Thoracic aorta (tissue), 2 donors: ENCODE data around the gene KRT28. TPM values are rescaled to one million over a fixed set of nuclear protein-coding genes. Genes with fewer than 3 reads are reported as not detected.

Source experiments
- ATAC-seq: fragments of 150-250 bp; one replicate; pipeline ENCODE4 v1.8.0; 2017; ENCODE audit warnings: low read depth; ENCODE audit not compliant: insufficient number of reproducible peaks, low FRiP score
- DNase-seq: peaks from one replicate; pipeline ENCODE4 v3.0.0-alpha.2; 2020; ENCODE audit warnings: low spot score
- H3K27ac ChIP-seq, 2 donors: fragments of 200-600 bp; sonication (generic); 1 replicate in 1 of 2; 2 replicates in 1 of 2; pipeline ENCODE4 v1.5.1; 2016; ENCODE audit warnings: mild to moderate bottlenecking in 2 of 2, moderate library complexity in 2 of 2
- H3K27me3 ChIP-seq: fragments of 200-600 bp; sonication (generic); replicated peaks from 2 replicates; pipeline ENCODE4 v1.6.0; 2016; ENCODE audit warnings: mild to moderate bottlenecking; ENCODE audit not compliant: insufficient read depth
- H3K36me3 ChIP-seq: fragments of 200-600 bp; sonication (generic); one replicate; pipeline ENCODE4 v1.5.1; 2016
- H3K4me1 ChIP-seq, 2 donors: fragments of 200-600 bp; sonication (generic); 1 replicate in 1 of 2; 2 replicates in 1 of 2; pipeline versions ENCODE4 v1.5.1 to v1.6.0; 2016; ENCODE audit warnings: low read depth in 2 of 2, mild to moderate bottlenecking in 1 of 2; ENCODE audit not compliant: control insufficient read depth in 1 of 2
- H3K4me3 ChIP-seq: fragments of 200-600 bp; sonication (generic); 2 replicates; pipeline ENCODE4 v1.5.1; 2016; ENCODE audit warnings: mild to moderate bottlenecking
- H3K9me3 ChIP-seq: fragments of 200-600 bp; sonication (generic); 2 replicates; pipeline ENCODE4 v1.5.1; 2016
- total RNA-seq, 2 donors: library from RNA; depleted of rRNA; stranded (reverse); fragments of >200 nt; gene quantifications; one replicate each; pipeline versions ENCODE4 v1.1.0 to v1.2.3, GENCODE V29; 2016
- TF ChIP-seq, protein P1 (sequence below): fragments of 200-600 bp; sonication (generic); IDR thresholded peaks from one replicate; pipeline ENCODE4 v1.5.1; 2019; ENCODE audit warnings: antibody characterized with exemption

Gene KRT28
- total RNA-seq, 2 donors from 2014 or later = not detected

DNA sequence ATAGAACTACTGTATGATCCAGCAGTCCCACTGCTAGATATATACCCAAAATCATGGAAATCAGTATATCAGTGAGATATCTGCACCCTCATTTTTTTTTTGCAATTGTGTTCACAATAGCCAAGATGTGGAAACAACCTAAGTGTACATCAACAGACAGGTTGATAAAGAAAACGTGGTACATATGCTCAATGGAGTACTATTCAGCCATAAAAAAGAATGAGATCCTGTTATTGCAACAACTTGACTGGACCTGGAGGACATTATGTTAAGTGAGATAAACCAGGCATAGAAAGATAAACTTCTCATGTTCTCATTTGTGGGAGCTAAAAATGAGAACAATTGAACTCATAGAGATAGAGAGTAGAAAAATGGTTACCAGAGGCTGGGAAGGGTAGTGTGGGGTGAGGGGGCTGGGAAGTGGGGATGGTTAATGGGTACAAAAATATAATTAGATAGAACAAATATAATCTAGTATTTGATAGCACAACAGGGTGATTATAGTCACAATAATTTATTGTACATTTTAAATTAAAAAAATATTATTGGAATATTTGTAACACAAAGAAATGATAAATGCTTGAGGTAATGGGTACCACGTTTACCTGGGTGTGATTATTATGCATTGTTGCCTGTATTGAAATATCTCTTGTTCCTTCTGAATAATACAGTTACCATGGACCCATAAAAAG is 30.5 kb upstream of the KRT28 start:
- Histone ChIP-seq H3K4me1 (peaks cover 20 to 62% of the 10 kb centered on the region in 2 donors), H3K27me3 (no peaks in the 10 kb centered on the region), H3K27ac (no peak overlapping the region), H3K9me3 (no peaks in the 10 kb centered on the region), H3K4me3 (no peak overlapping the region), H3K36me3 (no peaks in the 10 kb centered on the region)
- no peak for ATAC-seq
- no peak for DNase-seq
- TF ChIP-seq, protein P1, sequence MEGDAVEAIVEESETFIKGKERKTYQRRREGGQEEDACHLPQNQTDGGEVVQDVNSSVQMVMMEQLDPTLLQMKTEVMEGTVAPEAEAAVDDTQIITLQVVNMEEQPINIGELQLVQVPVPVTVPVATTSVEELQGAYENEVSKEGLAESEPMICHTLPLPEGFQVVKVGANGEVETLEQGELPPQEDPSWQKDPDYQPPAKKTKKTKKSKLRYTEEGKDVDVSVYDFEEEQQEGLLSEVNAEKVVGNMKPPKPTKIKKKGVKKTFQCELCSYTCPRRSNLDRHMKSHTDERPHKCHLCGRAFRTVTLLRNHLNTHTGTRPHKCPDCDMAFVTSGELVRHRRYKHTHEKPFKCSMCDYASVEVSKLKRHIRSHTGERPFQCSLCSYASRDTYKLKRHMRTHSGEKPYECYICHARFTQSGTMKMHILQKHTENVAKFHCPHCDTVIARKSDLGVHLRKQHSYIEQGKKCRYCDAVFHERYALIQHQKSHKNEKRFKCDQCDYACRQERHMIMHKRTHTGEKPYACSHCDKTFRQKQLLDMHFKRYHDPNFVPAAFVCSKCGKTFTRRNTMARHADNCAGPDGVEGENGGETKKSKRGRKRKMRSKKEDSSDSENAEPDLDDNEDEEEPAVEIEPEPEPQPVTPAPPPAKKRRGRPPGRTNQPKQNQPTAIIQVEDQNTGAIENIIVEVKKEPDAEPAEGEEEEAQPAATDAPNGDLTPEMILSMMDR = no peak

DNA sequence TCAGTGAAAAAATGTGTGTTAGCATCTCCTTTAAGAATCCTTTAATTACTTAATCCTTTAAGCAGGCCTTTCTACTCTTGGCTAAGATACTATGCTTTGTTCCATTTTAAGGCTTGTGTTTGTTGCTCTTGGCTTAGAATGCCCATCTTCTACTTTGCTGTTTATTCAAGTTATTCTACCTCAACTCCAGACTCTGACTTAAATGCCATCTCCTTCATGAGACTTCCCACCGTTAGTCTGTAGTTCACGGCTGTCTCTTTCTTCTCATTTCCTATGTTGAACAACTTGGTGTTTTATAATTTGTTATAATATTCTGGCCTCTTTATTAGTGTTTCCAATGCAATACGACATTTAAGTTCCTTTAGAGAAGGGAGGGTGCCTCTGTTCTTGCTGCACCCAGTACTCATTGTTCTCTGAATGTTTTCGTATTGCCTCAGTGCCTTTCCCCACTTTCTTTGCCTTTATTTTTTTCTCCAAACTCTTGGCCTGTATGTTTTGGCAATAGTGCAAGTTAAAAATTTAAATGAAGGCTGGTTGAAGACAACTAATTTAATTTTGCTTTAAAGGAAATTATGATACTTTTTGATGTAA is 28.8 kb upstream of the KRT28 start:
- no peaks in the 10 kb centered on the region for H3K27me3 ChIP-seq
- H3K36me3 ChIP-seq = no peaks in the 10 kb centered on the region
- peak; percentile 74 for ATAC-seq
- TF ChIP-seq, protein P1 = no peak
- H3K4me3 ChIP-seq = peak overlapping the region; percentile 58
- peaks cover 20 to 62% of the 10 kb centered on the region in 2 donors for H3K4me1 ChIP-seq
- no peaks in the 10 kb centered on the region for H3K9me3 ChIP-seq
- DNase-seq = no peak
- H3K27ac ChIP-seq = peak overlapping the region; percentile 86 to 90

DNA sequence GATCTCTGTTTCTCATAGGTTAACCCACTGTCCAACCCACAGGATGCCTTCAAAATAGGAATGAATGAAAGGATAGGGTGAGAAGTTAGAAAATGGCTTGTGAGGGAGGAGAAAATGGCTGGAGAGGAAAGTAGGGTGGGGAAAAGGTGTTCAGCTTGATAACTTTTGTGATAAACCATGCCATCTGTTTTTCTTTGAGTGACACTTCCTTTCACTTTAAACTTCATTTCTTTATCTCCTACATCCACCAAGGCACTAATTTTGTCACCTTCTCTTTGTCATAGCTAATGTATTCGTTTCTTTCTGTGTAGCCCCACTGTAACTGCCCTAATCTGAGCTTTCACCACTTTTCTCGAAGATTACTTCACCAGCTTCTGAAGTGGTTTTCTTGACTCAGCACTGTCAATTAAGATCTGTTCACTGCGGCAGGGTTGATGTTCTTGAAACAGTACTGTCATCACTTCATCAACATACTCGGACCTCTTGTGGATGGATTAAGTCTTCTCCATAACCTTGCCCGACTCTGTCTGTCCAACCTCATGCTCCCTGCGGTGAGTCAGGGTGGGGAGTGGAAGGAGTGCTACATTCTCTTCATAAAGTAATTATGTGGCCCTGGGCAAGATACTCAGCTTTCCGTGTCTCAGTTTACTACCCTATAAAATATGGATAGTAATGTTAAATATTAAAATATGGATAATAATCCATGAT is 28.1 kb upstream of the KRT28 start:
- Histone ChIP-seq H3K4me3 (peak overlapping the region; percentile 58), H3K36me3 (no peaks in the 10 kb centered on the region), H3K27me3 (no peaks in the 10 kb centered on the region), H3K27ac (peak overlapping the region; percentile 86 to 90), H3K4me1 (peaks cover 17 to 55% of the 10 kb centered on the region in 2 donors), H3K9me3 (no peaks in the 10 kb centered on the region)
- ATAC-seq = peak; percentile 37
- DNase-seq = no peak
- TF ChIP-seq, protein P1 = no peak

DNA sequence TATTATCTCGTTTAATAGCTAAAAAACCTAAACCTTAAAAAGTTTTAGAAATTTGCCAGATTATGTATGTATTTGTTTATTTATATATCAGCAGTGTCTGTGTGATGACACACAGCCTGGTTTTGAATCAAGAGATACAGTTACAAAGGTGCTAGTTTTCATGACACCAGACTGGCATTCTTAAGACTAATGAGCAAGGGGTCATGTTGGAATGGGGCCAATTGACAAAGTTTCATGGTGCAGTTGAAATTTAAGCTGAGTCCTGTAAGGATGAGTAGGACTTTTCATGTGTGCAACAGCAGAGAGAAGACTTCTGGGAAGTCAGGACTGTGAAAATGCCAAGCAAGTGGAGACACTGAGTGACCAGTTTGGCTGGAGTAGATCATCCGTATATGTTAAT is 25.8 kb upstream of the KRT28 start:
- Histone ChIP-seq H3K4me3 (no peak overlapping the region), H3K4me1 (peaks cover 17 to 54% of the 10 kb centered on the region in 2 donors), H3K27me3 (no peaks in the 10 kb centered on the region), H3K9me3 (no peaks in the 10 kb centered on the region), H3K27ac (no peak overlapping the region), H3K36me3 (no peaks in the 10 kb centered on the region)
- no peak for ATAC-seq
- no peak for DNase-seq
- TF ChIP-seq, protein P1 = no peak
